ENCODE results near the gene USP17L12.
"Not testable (repeated sequence)": the region's sequence is repeated elsewhere in the genome, so short reads cannot be mapped to it uniquely, and the experiment has no call there.

USP17L12 gene, protein sequence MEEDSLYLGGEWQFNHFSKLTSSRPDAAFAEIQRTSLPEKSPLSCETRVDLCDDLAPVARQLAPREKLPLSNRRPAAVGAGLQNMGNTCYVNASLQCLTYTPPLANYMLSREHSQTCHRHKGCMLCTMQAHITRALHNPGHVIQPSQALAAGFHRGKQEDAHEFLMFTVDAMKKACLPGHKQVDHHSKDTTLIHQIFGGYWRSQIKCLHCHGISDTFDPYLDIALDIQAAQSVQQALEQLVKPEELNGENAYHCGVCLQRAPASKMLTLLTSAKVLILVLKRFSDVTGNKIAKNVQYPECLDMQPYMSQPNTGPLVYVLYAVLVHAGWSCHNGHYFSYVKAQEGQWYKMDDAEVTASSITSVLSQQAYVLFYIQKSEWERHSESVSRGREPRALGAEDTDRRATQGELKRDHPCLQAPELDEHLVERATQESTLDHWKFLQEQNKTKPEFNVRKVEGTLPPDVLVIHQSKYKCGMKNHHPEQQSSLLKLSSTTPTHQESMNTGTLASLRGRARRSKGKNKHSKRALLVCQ

DNA sequence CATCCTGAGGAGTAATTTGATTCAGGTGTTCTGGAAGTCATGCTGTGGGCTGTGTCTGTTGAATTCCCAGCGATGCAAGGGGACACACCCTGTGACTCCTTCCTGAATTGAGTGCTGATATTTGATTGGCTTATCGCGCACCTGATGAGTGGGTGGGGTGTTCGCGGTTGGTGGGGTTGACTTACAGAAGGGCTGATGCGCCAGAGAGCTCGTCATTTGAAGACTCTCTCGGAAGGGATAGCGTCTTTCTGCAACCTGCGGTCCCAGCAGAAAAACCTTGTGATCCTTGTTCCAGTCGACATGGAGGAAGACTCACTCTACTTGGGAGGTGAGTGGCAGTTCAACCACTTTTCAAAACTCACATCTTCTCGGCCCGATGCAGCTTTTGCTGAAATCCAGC, at the start of gene USP17L12:
TSS of gene USP17L12 (plus strand) at position 301 of the 400 bp plus-strand sequence. CDS start at position 301, 0 bp downstream.
- not testable (repeated sequence) for DNase-seq

DNA sequence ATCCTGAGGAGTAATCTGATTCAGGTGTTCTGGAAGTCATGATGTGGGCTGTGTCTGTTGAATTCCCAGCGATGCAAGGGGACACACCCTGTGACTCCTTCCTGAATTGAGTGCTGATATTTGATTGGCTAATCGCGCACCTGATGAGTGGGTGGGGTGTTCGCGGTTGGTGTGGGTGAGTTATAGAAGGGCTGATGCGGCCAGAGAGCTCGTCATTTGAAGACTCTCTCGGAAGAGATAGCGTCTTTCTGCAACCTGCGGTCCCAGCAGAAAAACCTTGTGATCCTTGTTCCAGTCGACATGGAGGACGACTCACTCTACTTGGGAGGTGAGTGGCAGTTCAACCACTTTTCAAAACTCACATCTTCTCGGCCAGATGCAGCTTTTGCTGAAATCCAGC, 9.6 kb upstream of the USP17L12 start, which contains the start of gene USP17L10:
TSS of gene USP17L10 (plus strand) at position 301 of the 400 bp plus-strand sequence. CDS start at position 301, 0 bp downstream.
- not testable (repeated sequence) for DNase-seq

DNA sequence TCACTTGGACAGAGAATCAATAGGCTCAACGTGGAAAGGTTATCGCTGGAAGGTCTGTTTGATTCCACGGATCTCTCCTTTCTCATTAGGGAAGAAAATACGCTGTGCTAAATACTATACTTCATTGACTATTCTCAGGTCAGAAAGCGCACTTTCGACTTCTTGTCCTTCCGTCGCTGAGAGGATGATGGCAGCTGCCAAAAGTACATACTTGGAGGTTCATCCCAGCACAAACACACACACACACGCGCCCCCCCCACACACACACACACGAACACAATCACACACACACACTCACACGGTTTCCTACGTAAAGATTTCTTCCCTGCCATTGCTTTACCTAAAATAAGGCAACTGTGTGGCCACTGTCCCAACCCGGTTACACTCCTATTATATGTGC, 5.3 kb upstream of the USP17L12 start:
- DNase-seq = not testable (repeated sequence)

DNA sequence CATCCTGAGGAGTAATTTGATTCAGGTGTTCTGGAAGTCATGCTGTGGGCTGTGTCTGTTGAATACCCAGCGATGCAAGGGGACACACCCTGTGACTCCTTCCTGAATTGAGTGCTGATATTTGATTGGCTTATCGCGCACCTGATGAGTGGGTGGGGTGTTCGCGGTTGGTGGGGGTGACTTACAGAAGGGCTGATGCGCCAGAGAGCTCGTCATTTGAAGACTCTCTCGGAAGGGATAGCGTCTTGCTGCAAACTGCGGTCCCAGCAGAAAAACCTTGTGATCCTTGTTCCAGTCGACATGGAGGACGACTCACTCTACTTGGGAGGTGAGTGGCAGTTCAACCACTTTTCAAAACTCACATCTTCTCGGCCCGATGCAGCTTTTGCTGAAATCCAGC, 4.8 kb upstream of the USP17L12 start, which contains the start of gene USP17L11:
TSS of gene USP17L11 (plus strand) at position 301 of the 400 bp plus-strand sequence. CDS start at position 301, 0 bp downstream.
- not testable (repeated sequence) for DNase-seq

DNA sequence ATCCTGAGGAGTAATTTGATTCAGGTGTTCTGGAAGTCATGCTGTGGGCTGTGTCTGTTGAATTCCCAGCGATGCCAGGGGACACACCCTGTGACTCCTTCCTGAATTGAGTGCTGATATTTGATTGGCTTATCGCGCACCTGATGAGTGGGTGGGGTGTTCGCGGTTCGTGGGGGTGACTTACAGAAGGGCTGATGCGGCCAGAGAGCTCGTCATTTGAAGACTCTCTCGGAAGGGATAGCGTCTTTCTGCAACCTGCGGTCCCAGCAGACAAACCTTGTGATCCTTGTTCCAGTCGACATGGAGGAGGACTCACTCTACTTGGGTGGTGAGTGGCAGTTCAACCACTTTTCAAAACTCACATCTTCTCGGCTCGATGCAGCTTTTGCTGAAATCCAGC, 4.6 kb downstream of the USP17L12 start, which contains the start of gene USP17L13:
TSS of gene USP17L13 (plus strand) at position 301 of the 400 bp plus-strand sequence. CDS start at position 301, 0 bp downstream.
- not testable (repeated sequence) for DNase-seq

DNA sequence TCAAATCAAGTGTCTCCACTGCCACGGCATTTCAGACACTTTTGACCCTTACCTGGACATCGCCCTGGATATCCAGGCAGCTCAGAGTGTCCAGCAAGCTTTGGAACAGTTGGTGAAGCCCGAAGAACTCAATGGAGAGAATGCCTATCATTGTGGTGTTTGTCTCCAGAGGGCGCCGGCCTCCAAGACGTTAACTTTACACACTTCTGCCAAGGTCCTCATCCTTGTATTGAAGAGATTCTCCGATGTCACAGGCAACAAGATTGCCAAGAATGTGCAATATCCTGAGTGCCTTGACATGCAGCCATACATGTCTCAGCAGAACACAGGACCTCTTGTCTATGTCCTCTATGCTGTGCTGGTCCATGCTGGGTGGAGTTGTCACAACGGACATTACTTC, 10.3 kb downstream of the USP17L12 start:
- not testable (repeated sequence) for DNase-seq

DNA sequence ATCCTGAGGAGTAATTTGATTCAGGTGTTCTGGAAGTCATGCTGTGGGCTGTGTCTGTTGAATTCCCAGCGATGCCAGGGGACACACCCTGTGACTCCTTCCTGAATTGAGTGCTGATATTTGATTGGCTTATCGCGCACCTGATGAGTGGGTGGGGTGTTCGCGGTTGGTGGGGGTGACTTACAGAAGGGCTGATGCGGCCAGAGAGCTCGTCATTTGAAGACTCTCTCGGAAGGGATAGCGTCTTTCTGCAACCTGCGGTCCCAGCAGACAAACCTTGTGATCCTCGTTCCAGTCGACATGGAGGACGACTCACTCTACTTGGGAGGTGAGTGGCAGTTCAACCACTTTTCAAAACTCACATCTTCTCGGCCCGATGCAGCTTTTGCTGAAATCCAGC, 14.1 kb downstream of the USP17L12 start, which contains the start of gene USP17L15:
TSS of gene USP17L15 (plus strand) at position 301 of the 400 bp plus-strand sequence. CDS start at position 301, 0 bp downstream.
- DNase-seq = not testable (repeated sequence)

DNA sequence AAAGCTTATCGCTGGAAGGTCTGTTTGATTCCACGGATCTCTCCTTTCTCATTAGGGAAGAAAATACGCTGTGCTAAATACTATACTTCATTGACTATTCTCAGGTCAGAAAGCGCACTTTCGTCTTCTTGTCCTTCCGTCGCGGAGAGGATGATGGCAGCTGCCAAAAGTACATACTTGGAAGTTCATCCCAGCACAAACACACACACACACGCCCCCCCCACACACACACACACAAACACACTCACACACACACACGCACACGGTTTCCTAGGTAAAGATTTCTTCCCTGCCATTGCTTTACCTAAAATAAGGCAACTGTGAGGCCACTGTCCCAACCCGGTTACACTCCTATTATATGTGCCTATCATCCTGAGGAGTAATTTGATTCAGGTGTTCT, 18.5 kb downstream of the USP17L12 start:
- not testable (repeated sequence) for DNase-seq

DNA sequence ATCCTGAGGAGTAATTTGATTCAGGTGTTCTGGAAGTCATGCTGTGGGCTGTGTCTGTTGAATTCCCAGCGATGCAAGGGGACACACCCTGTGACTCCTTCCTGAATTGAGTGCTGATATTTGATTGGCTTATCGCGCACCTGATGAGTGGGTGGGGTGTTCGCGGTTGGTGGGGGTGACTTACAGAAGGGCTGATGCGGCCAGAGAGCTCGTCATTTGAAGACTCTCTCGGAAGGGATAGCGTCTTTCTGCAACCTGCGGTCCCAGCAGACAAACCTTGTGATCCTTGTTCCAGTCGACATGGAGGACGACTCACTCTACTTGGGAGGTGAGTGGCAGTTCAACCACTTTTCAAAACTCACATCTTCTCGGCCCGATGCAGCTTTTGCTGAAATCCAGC, 23.6 kb downstream of the USP17L12 start, which contains the start of gene USP17L17:
TSS of gene USP17L17 (plus strand) at position 301 of the 400 bp plus-strand sequence. CDS start at position 301, 0 bp downstream.
- not testable (repeated sequence) for DNase-seq

DNA sequence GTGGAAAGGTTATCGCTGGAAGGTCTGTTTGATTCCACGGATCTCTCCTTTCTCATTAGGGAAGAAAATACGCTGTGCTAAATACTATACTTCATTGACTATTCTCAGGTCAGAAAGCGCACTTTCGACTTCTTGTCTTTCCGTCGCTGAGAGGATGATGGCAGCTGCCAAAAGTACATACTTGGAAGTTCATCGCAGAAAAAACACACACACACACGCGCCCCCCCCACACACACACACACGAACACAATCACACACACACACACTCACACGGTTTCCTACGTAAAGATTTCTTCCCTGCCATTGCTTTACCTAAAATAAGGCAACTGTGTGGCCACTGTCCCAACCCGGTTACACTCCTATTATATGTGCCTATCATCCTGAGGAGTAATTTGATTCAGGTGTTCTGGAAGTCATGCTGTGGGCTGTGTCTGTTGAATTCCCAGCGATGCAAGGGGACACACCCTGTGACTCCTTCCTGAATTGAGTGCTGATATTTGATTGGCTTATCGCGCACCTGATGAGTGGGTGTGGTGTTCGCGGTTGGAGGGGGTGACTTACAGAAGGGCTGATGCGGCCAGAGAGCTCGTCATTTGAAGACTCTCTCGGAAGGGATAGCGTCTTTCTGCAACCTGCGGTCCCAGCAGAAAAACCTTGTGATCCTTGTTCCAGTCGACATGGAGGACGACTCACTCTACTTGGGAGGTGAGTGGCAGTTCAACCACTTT, 28.2 kb downstream of the USP17L12 start, which contains the start of gene USP17L18:
TSS of gene USP17L18 (plus strand) at position 678 of the 728 bp plus-strand sequence. CDS start at position 678, 0 bp downstream.
- DNase-seq = not testable (repeated sequence)

DNA sequence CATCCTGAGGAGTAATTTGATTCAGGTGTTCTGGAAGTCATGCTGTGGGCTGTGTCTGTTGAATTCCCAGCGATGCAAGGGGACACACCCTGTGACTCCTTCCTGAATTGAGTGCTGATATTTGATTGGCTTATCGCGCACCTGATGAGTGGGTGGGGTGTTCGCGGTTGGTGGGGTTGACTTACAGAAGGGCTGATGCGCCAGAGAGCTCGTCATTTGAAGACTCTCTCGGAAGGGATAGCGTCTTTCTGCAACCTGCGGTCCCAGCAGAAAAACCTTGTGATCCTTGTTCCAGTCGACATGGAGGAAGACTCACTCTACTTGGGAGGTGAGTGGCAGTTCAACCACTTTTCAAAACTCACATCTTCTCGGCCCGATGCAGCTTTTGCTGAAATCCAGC, 33.1 kb downstream of the USP17L12 start, which contains the start of gene USP17L19:
TSS of gene USP17L19 (plus strand) at position 301 of the 400 bp plus-strand sequence. CDS start at position 301, 0 bp downstream.
- not testable (repeated sequence) for DNase-seq

DNA sequence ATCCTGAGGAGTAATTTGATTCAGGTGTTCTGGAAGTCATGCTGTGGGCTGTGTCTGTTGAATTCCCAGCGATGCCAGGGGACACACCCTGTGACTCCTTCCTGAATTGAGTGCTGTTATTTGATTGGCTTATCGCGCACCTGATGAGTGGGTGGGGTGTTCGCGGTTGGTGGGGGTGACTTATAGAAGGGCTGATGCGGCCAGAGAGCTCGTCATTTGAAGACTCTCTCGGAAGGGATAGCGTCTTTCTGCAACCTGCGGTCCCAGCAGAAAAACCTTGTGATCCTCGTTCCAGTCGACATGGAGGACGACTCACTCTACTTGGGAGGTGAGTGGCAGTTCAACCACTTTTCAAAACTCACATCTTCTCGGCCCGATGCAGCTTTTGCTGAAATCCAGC, 37.9 kb downstream of the USP17L12 start, which contains the start of gene USP17L20:
TSS of gene USP17L20 (plus strand) at position 301 of the 400 bp plus-strand sequence. CDS start at position 301, 0 bp downstream.
- not testable (repeated sequence) for DNase-seq

DNA sequence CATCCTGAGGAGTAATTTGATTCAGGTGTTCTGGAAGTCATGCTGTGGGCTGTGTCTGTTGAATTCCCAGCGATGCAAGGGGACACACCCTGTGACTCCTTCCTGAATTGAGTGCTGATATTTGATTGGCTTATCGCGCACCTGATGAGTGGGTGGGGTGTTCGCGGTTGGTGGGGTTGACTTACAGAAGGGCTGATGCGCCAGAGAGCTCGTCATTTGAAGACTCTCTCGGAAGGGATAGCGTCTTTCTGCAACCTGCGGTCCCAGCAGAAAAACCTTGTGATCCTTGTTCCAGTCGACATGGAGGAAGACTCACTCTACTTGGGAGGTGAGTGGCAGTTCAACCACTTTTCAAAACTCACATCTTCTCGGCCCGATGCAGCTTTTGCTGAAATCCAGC, 42.6 kb downstream of the USP17L12 start, which contains the start of gene USP17L21:
TSS of gene USP17L21 (plus strand) at position 301 of the 400 bp plus-strand sequence. CDS start at position 301, 0 bp downstream.
- not testable (repeated sequence) for DNase-seq

DNA sequence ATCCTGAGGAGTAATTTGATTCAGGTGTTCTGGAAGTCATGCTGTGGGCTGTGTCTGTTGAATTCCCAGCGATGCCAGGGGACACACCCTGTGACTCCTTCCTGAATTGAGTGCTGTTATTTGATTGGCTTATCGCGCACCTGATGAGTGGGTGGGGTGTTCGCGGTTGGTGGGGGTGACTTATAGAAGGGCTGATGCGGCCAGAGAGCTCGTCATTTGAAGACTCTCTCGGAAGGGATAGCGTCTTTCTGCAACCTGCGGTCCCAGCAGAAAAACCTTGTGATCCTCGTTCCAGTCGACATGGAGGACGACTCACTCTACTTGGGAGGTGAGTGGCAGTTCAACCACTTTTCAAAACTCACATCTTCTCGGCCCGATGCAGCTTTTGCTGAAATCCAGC, 47.4 kb downstream of the USP17L12 start, which contains the start of gene USP17L22:
TSS of gene USP17L22 (plus strand) at position 301 of the 400 bp plus-strand sequence. CDS start at position 301, 0 bp downstream.
- DNase-seq = not testable (repeated sequence)
